GM18508 (cell line): Measurements from ENCODE around the gene PTPRQ.

Source experiments
- ATAC-seq: cut with Tn5 transposase; IDR thresholded peaks from one replicate; pipeline ENCODE4 v1.9.1; 2021; ENCODE audit warnings: moderate number of reproducible peaks; ENCODE audit not compliant: insufficient read depth, unreplicated experiment

PTPRQ gene

GRCh38 chr12:80717856-80718255 lies 273.8 kb downstream of the PTPRQ start:
- ATAC-seq, result no peak

GRCh38 chr12:80720516-80720915 lies 276.5 kb downstream of the PTPRQ start:
- ATAC-seq, result no peak

GRCh38 chr12:80721326-80721725 lies 277.3 kb downstream of the PTPRQ start:
- ATAC-seq, result no peak
